Left ventricle myocardium inferior (tissue), 1 donor: ENCODE data around the gene EPB41. TPM values are rescaled to one million over a fixed set of nuclear protein-coding genes. Genes with fewer than 3 reads are reported as not detected.

Source experiments
- DNase-seq: peaks from one replicate; pipeline ENCODE4 v3.0.0-alpha.2; 2020
- H3K27ac ChIP-seq: fragments of 200-600 bp; replicated peaks from 2 replicates; pipeline ENCODE4 v1.8.0; 2021
- H3K27me3 ChIP-seq: fragments of 200-600 bp; 2 replicates; pipeline ENCODE4 v1.8.0; 2021; ENCODE audit warnings: low read depth
- H3K36me3 ChIP-seq: fragments of 200-600 bp; 2 replicates; pipeline ENCODE4 v1.8.0; 2021
- H3K4me1 ChIP-seq: fragments of 200-600 bp; 2 replicates; pipeline ENCODE4 v1.8.0; 2021
- H3K4me3 ChIP-seq: fragments of 200-600 bp; 2 replicates; pipeline ENCODE4 v1.8.0; 2021; ENCODE audit warnings: mild to moderate bottlenecking, moderate library complexity
- H3K9me3 ChIP-seq: fragments of 200-600 bp; replicated peaks from 2 replicates; pipeline ENCODE4 v1.8.0; 2021
- CTCF ChIP-seq: fragments of 200-600 bp; IDR thresholded peaks from 2 replicates; pipeline ENCODE4 v1.8.0; 2021; ENCODE audit warnings: antibody characterized with exemption, mild to moderate bottlenecking, borderline replicate concordance
- intact Hi-C: fragments of 100-400 bp; cut with micrococcal nuclease; formaldehyde crosslinking; loops from one replicate; pipeline ENCODE4 v1.11.0; 2022
- long read RNA-seq: library from polyadenylated mRNA; unstranded; transcript quantifications from one replicate; pipeline ENCODE4 v2.0.0, GENCODE V29; 2021
- total RNA-seq: library from RNA; stranded (reverse); fragmentation: NEBNext Ultra II Directional; extraction: Animal tissue kit (Norgen Biotek cat#: 25700); gene quantifications from one replicate; pipeline ENCODE4 v1.2.1, GENCODE V29; 2021
- donor health status: DM: no; HTN: yes; CAD: no; lungs with severe emphysema.

EPB41 gene
- total RNA-seq = 23.4 TPM
- long read RNA-seq, full-length matches to known transcripts = 1 of 10 reads
- long read RNA-seq, partial matches to known transcripts = 0 of 10 reads
- long read RNA-seq, other reads (novel, unspliced or antisense) = 9 of 10 reads

- Histone ChIP-seq H3K9me3 (no peaks in the 10 kb centered on the region), H3K36me3 (no peaks in the 10 kb centered on the region), H3K27me3 (no peaks in the 10 kb centered on the region), H3K4me3 (peak within 1 kb of the TSS; percentile 84), H3K4me1 (peaks cover 23% of the 10 kb centered on the region), H3K27ac (peak within 1 kb of the TSS; percentile 46)
- peak; percentile 91 for DNase-seq
- intact Hi-C loops = no loop called here
- no peak for TF ChIP-seq CTCF
Observed at GRCh38 chr1:28914228-28915030, at the start of gene EPB41. Gene EPB41 (plus strand): TSS chr1:28914569. CDS start chr1:28987438, 72,869 bp downstream.

- no peak for TF ChIP-seq CTCF
- H3K27ac ChIP-seq = no peak overlapping the region
- H3K4me1 ChIP-seq = no peaks in the 10 kb centered on the region
- H3K4me3 ChIP-seq = no peak overlapping the region
- H3K9me3 ChIP-seq = no peaks in the 10 kb centered on the region
- H3K27me3 ChIP-seq = peaks cover 58% of the 10 kb centered on the region
- intact Hi-C loops = no loop called here
- no peaks in the 10 kb centered on the region for H3K36me3 ChIP-seq
- no peak for DNase-seq
Observed at GRCh38 chr1:28864695-28865094, 49.7 kb upstream of the EPB41 start.

GRCh38 chr1:28865997-28866650 lies 48.2 kb upstream of the EPB41 start:
- H3K27ac ChIP-seq = no peak overlapping the region
- DNase-seq = no peak
- peaks cover 72% of the 10 kb centered on the region for H3K27me3 ChIP-seq
- H3K4me3 ChIP-seq = no peak overlapping the region
- no peaks in the 10 kb centered on the region for H3K36me3 ChIP-seq
- TF ChIP-seq CTCF = no peak
- intact Hi-C loops = no loop called here
- no peaks in the 10 kb centered on the region for H3K4me1 ChIP-seq
- no peaks in the 10 kb centered on the region for H3K9me3 ChIP-seq

GRCh38 chr1:28867850-28868249 lies 46.5 kb upstream of the EPB41 start:
- H3K27me3 ChIP-seq = peaks cover 82% of the 10 kb centered on the region
- no peak overlapping the region for H3K27ac ChIP-seq
- no peaks in the 10 kb centered on the region for H3K4me1 ChIP-seq
- DNase-seq = no peak
- H3K9me3 ChIP-seq = no peaks in the 10 kb centered on the region
- H3K36me3 ChIP-seq = no peaks in the 10 kb centered on the region
- no peak for TF ChIP-seq CTCF
- H3K4me3 ChIP-seq = no peak overlapping the region
- intact Hi-C loops = no loop called here

GRCh38 chr1:28869952-28870351 lies 44.4 kb upstream of the EPB41 start:
- Histone ChIP-seq H3K4me3 (no peak overlapping the region), H3K9me3 (no peaks in the 10 kb centered on the region), H3K27ac (no peak overlapping the region), H3K4me1 (no peaks in the 10 kb centered on the region), H3K27me3 (peaks cover 63% of the 10 kb centered on the region), H3K36me3 (no peaks in the 10 kb centered on the region)
- TF ChIP-seq CTCF = no peak
- intact Hi-C loops = no loop called here
- DNase-seq = no peak
